HCT116 (cell line): ENCODE results near the gene BLOC1S2. TPM values are rescaled to one million over a fixed set of nuclear protein-coding genes. Genes with fewer than 3 reads are reported as not detected.
"Not testable (repeated sequence)": the region's sequence is repeated elsewhere in the genome, so short reads cannot be mapped to it uniquely, and the experiment has no call there.

Experiments
- ATAC-seq: fragments of 200-7000 bp; cut with Tn5 transposase; 2 replicates; pipeline ENCODE4 v1.9.1; 2020; ENCODE audit warnings: mild to moderate bottlenecking, moderate library complexity
- BruUV-seq: library from RNA; stranded (reverse); fragments of 400-500 nt; replicated peaks from 2 replicates; lab custom pipeline; 2021; lab: Mats Ljungman, UMichigan
- CTCF ChIA-PET: fragments of 300-600 bp; sonication (Branson Sonifier 250); formaldehyde crosslinking; loops from one replicate; lab custom pipeline; 2021; ENCODE audit warnings: antibody characterized with exemption; lab: Charles Lee
- POLR2A ChIA-PET: fragments of 300-600, 350-600 bp; sonication (Branson Sonifier 250); formaldehyde crosslinking; loops from one replicate; lab custom pipeline; 2021; ENCODE audit warnings: antibody characterized with exemption; lab: Charles Lee
- RAD21 ChIA-PET, 2 experiments: fragments of 300-600 bp; sonication (Branson Sonifier 250); formaldehyde crosslinking; loops; one replicate each; lab custom pipeline; 2023; ENCODE audit warnings: low total read pairs in 2 of 2; ENCODE audit not compliant: uncharacterized antibody in 2 of 2, unreplicated experiment in 2 of 2, low non-redundant PET in 1 of 2; lab: Charles Lee
- DNase-seq: peaks from one replicate; pipeline ENCODE4 v3.0.0-alpha.2; 2010; ENCODE audit warnings: low read depth, low spot score
- H2AFZ ChIP-seq: fragments of 200-600 bp; shearing (Covaris generic), sonication (generic); 2 replicates; pipeline ENCODE4 v1.6.1; 2017; ENCODE audit warnings: low read depth, mixed run types, mixed read lengths, antibody characterized with exemption, low read length; ENCODE audit not compliant: poor library complexity, severe bottlenecking
- H3K27ac ChIP-seq: 2 replicates; pipeline ENCODE4 v1.5.1; 2012; ENCODE audit warnings: low read depth, low read length
- H3K27me3 ChIP-seq: fragments of 200-600 bp; sonication (generic); 2 replicates; pipeline ENCODE4 v1.6.1; 2016; ENCODE audit warnings: mixed run types, low read length, mixed read lengths; ENCODE audit not compliant: insufficient read depth
- H3K36me3 ChIP-seq, 2 experiments: fragments of 200-500 bp in 1 of 2; fragments of 200-600 bp in 1 of 2; sonication (Bioruptor generic) in 1 of 2; sonication (generic) in 1 of 2; 2 replicates each; pipeline versions ENCODE4 v1.5.1 to v1.6.1; 2014 to 2016; ENCODE audit warnings: low read length in 2 of 2, inconsistent platforms in 1 of 2, mixed read lengths in 1 of 2, mixed run types in 1 of 2; ENCODE audit not compliant: insufficient read depth in 2 of 2, control insufficient read depth in 1 of 2
- H3K4me1 ChIP-seq, 2 experiments: fragments of 200-600 bp in 1 of 2; sonication (generic) in 1 of 2; 2 replicates each; pipeline versions ENCODE4 v1.5.1 to v1.6.1; 2012 to 2017; ENCODE audit warnings: low read length in 2 of 2, inconsistent platforms in 1 of 2, mild to moderate bottlenecking in 1 of 2, mixed read lengths in 1 of 2, mixed run types in 1 of 2, moderate library complexity in 1 of 2; ENCODE audit not compliant: insufficient read depth in 2 of 2, control insufficient read depth in 1 of 2
- H3K4me2 ChIP-seq: fragments of 200-600 bp; sonication (generic); 2 replicates; pipeline ENCODE4 v1.6.1; 2017; ENCODE audit warnings: mixed run types, low read length, mixed read lengths
- H3K4me3 ChIP-seq, 2 experiments: fragments of 200-600 bp in 1 of 2; sonication (generic) in 1 of 2; replicated peaks in 1 of 2; 2 replicates each; pipeline ENCODE4 v1.5.1; 2011 to 2016; ENCODE audit warnings: low read length in 2 of 2, control low read depth in 1 of 2, low read depth in 1 of 2, mild to moderate bottlenecking in 1 of 2, mixed read lengths in 1 of 2, mixed run types in 1 of 2
- H3K79me2 ChIP-seq: fragments of 200-600 bp; sonication (generic); 2 replicates; pipeline ENCODE4 v1.6.1; 2017; ENCODE audit warnings: mild to moderate bottlenecking, mixed run types, low read length, moderate library complexity, mixed read lengths; ENCODE audit not compliant: insufficient read depth
- H3K9ac ChIP-seq: fragments of 200-600 bp; sonication (generic); 2 replicates; pipeline ENCODE4 v1.6.1; 2016; ENCODE audit warnings: low read length, mixed read lengths
- H3K9me2 ChIP-seq: fragments of 200-600 bp; sonication (generic), shearing (Covaris generic); 2 replicates; pipeline ENCODE4 v1.6.1; 2017; ENCODE audit warnings: mixed run types, mild to moderate bottlenecking, moderate library complexity; ENCODE audit not compliant: insufficient read depth
- H3K9me3 ChIP-seq, 2 experiments: fragments of 200-500 bp in 1 of 2; fragments of 200-600 bp in 1 of 2; sonication (Bioruptor generic) in 1 of 2; sonication (generic) in 1 of 2; 2 replicates each; pipeline ENCODE4 v1.6.1; 2014 to 2017; ENCODE audit warnings: low read length in 2 of 2, mixed read lengths in 2 of 2, inconsistent platforms in 1 of 2, low read depth in 1 of 2, mild to moderate bottlenecking in 1 of 2, mixed run types in 1 of 2, moderate library complexity in 1 of 2; ENCODE audit not compliant: control insufficient read depth in 1 of 2, insufficient read depth in 1 of 2
- H4K20me1 ChIP-seq: fragments of 200-600 bp; sonication (generic), shearing (Covaris generic); 2 replicates; pipeline ENCODE4 v1.6.1; 2017; ENCODE audit warnings: mixed run types, mild to moderate bottlenecking, moderate library complexity; ENCODE audit not compliant: insufficient read depth
- CBX3 ChIP-seq: IDR thresholded peaks from 2 replicates; pipeline ENCODE4 v1.6.1; 2012; ENCODE audit warnings: low read depth
- EGR1 ChIP-seq: IDR thresholded peaks from 2 replicates; pipeline ENCODE4 v1.6.1; 2012; ENCODE audit warnings: low read depth
- EZH2 ChIP-seq: fragments of 200-600 bp; sonication (generic); IDR thresholded peaks from 2 replicates; pipeline ENCODE4 v1.6.1; 2017; ENCODE audit warnings: antibody characterized with exemption, mixed run types
- MAX ChIP-seq: IDR thresholded peaks from 2 replicates; pipeline ENCODE4 v1.6.1; 2012
- POLR2AphosphoS5 ChIP-seq: IDR thresholded peaks from 2 replicates; pipeline ENCODE4 v1.6.1; 2011; ENCODE audit warnings: mild to moderate bottlenecking, low read depth, low read length, moderate library complexity
- REST ChIP-seq: IDR thresholded peaks from 2 replicates; pipeline ENCODE4 v1.6.1; 2012; ENCODE audit warnings: low read depth
- SP1 ChIP-seq: IDR thresholded peaks from 2 replicates; pipeline ENCODE4 v1.6.1; 2012; ENCODE audit warnings: low read depth
- intact Hi-C: fragments of 100-400 bp; cut with micrococcal nuclease; formaldehyde crosslinking; loops from 2 replicates; pipeline ENCODE4 v1.10.0; 2022
- total RNA-seq: library from RNA; stranded (reverse); gene quantifications from one replicate; pipeline ENCODE4 v1.2.1, GENCODE V29; 2021; ENCODE audit not compliant: unreplicated experiment
- TF ChIP-seq, protein P1 (sequence below): IDR thresholded peaks from 2 replicates; pipeline ENCODE4 v1.6.1; 2012

BLOC1S2 gene
- total RNA-seq, 1 experiment from 2014 or later = 54.6 TPM

DNA sequence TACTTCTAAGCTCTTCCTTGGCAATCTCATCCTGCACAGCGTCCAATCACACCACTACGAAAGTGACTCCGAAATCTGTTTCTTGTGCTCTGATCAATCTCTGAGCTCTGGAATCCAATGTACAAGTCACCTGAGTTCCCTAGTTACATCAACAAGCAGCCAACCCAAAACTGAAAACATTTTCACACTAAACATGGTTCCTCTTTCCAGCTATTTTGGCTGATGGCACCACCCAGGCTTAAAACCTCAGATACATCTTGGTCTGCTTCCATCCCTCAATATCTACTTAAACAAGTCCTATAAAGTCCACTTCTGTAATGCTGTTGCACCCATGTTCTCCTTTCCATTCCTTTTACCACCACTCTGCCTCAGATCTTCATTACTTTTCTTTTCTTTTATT lies 3.6 kb downstream of the BLOC1S2 start:
- ChIA-PET RAD21 (no interaction called here), POLR2A (no interaction called here), CTCF (no interaction called here)
- Histone ChIP-seq H2AFZ (no peak overlapping the region), H4K20me1 (no peaks in the 10 kb centered on the region), H3K4me3 (no peak overlapping the region), H3K4me2 (no peak overlapping the region), H3K27me3 (no peaks in the 10 kb centered on the region), H3K27ac (no peak overlapping the region), H3K79me2 (peaks cover 58% of the 10 kb centered on the region), H3K36me3 (peaks cover 23 to 28% of the 10 kb centered on the region in 2 experiments; a peak in 3 of 4 replicates), H3K4me1 (peaks cover 13 to 18% of the 10 kb centered on the region in 2 experiments; a peak in 3 of 4 replicates), H3K9me2 (no peaks in the 10 kb centered on the region), H3K9ac (no peak overlapping the region), H3K9me3 (no peaks in the 10 kb centered on the region)
- no peak for ATAC-seq
- BruUV-seq = no TSS peak
- intact Hi-C loops = no loop called here
- TF ChIP-seq CBX3 (no peak), EGR1 (no peak), EZH2 (no peak), POLR2AphosphoS5 (no peak), MAX (no peak), SP1 (no peak), REST (no peak)
- TF ChIP-seq, protein P1, sequence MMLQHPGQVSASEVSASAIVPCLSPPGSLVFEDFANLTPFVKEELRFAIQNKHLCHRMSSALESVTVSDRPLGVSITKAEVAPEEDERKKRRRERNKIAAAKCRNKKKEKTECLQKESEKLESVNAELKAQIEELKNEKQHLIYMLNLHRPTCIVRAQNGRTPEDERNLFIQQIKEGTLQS = no peak
- DNase-seq = no peak

- H4K20me1 ChIP-seq, H3K4me3 ChIP-seq, H3K9me3 ChIP-seq, H3K27ac ChIP-seq, H2AFZ ChIP-seq, H3K4me2 ChIP-seq, BruUV-seq, DNase-seq, CTCF ChIA-PET, H3K9me2 ChIP-seq, H3K4me1 ChIP-seq, H3K9ac ChIP-seq, ATAC-seq, POLR2A ChIA-PET, H3K27me3 ChIP-seq, intact Hi-C loops, RAD21 ChIA-PET: not testable (repeated sequence)
- Histone ChIP-seq H3K79me2 (peaks cover 14% of the 10 kb centered on the region), H3K36me3 (peaks cover 7 to 40% of the 10 kb centered on the region in 2 experiments; a peak in 3 of 4 replicates)
Measured at GRCh38 chr10:100276971-100277370, 9.5 kb downstream of the BLOC1S2 start.
